Fibroblast of skin of abdomen (primary cell): ENCODE measurements around the gene KRTAP10-1.

Source experiments
- DNase-seq: peaks from one replicate; pipeline ENCODE4 v3.0.0-alpha.2; 2013

KRTAP10-1 gene

DNA sequence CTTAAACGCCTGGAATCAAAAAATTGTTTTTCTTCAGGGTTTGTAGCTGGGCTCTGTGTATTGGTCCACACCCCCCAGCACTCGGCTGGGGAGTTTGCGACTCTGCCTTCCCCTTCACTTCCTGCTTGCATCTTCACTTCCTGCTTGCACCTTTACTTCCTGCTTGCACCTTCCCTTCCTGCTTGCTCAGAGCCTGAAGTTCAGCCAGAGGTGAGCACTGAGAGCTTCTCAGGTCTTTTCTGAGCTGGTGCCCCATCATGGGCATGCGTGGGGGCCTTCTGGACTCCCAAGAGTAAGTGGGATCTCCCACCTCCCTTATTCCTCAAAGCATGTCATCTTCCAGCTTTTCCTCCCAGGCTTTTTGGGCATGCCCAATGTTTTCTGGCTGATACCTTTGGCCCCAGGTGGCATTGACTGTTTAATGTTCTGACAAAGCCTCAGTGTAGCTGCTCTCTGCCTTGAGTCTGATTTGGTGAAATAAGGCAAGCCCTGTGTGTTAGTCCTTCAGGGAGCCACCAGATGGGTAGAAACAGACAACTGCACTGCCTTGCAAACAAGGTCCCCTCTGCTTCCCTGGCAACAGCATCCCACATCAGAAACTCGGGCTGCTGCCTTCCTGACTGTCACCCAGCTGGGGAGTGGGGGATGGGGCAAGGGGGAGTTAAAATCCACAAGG lies 7.8 kb upstream of the KRTAP10-1 start:
- DNase-seq, result no peak

DNA sequence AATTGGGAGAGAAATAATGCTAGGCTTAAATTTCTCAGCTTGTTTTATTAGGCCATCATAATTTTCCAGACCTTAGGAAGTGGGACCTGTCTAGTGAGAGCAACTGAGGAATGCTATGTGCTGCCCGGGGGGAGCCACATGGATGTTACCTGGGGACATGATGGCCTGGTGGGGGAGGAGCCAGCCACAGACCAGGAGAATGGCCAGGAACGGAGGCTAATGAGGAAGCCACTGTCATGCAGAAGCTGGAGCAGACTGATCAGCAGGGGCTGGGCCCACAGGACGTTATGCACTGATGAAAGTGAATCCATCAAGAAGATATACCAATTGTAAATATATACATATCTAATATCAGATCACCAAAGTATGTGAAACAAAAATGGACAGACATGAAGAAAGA lies 4.6 kb upstream of the KRTAP10-1 start:
- DNase-seq, result no peak

DNA sequence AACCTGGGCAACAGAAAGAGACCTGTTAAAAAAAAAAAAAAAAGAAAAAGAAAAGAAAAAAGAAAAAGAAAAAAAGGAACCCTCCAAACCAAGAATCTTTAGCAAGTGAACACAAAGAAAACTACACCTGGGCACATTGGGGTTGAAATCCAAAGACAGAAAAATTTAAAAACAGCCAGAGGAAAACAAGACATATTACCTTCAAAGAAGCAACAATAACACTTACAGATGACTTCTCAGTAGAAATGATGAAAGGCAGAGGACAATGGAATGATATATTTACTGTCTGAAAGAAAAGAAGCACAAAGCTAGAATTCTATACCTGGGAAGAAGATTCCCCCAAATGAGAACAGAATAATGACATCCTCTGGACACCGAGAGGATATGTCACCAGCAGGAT lies 2.7 kb upstream of the KRTAP10-1 start:
- DNase-seq, result no peak

DNA sequence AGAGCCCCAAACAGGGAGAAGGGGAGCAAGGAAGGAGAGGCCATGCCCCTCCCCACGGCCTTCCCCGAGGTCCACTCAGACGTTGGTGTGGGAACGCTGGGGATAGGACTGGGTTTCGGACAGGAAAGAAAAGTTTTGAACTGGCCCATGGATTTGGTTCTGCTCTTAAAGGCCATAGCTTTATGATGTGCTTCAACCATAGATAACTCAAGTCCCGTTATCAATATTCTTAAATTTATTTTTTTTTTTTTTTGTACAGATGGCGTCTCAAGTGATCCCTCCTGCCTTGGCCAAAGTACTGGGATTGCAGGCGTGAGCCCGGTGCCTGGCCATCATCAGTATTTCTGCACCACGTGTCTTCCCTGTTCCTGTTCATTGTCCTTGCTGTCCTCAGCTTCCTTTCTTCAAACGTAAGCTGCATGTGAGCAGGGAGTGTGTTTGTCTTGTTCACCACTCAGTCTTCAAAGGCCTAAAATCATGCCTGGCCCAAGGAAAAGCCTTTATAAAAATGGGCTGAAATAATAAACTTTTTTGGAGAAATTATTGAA lies 820 bp upstream of the KRTAP10-1 start:
- no peak for DNase-seq

DNA sequence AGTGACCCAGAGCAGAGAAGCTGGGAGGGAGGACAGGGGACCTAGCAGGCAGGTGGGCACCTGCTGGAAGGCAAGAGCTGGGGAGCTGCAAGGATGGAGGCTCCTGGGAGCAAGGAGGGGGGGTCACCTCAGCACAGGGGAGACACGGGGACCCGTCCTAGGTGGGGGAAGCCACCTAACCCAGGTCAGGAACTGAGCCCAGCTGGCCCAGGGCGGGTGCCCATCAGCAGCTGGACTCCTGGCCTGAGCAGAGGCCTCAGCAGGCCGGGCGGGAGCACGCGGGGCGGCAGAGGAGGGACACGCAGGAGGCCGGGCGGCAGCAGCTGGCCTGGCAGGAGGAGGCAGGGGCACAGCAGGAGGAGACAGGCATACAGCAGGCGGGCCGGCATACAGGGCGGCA lies 949 bp downstream of the KRTAP10-1 start:
- no peak for DNase-seq

DNA sequence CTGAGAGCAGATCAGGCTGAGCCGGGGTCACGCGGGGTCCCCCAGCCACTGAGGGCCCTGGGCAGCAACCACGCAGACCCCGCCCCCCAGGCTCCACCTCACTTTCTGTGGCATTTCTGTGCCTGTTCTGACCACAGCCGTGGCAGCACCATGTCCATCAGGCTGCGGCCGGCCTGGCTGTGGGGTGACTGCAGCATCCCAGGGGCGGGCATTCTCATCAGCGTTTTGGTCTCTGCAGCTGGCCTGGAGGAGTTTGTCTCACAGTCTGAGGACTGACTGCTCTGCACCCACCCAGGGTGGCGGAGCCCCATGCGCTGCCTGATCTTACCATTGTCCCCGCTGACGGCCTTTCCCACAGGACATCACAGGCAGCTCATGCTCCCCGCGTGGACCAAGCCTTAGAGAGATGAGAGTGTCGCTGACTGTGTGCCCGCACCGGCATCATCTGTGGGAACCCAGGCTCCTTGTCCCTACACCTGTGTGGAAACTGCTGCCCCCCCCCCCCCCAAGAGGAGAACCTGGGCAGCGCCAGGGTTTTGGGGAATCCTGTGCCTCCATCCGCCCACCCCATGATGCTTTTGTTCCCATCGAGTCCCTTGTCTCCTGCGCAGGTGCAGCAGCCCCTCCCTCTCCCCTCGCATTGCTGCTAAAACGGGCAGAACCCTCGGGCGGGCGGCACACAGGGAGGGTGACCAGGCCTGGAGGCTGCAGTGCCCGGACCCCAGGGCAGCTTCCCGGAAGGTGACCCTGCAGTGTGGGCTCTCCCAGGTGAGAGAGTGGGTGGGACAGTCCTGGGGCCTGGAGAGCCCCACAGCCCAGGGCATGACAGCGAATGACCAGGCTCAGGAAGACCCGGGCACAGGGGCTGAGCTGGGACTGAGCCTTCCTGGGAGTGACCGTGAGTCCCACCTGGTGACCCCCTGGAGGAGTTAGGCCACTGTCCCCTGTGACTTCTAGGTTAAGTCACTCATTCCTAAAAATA lies 1.8 kb downstream of the KRTAP10-1 start:
- no peak for DNase-seq

DNA sequence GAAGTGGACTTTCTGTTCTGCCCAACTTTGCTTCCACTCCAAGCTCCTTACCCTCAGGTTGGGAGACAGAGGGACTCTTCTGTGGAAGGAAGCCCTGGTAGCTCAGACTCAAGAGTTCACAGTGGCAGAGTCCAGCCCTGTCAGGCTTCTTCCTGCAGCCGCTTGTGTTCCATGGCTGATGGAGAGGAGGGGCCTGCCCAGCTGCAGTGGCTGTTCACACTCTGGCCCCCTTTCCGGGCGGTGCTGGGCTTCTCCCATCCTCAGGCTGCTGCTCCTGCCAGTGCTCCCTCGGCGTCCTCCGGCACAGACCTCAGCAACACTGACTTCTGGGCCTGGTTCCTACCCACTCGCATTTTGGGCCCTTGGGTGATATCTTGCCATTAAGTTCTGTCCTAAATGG lies 4.0 kb downstream of the KRTAP10-1 start:
- DNase-seq, result no peak

DNA sequence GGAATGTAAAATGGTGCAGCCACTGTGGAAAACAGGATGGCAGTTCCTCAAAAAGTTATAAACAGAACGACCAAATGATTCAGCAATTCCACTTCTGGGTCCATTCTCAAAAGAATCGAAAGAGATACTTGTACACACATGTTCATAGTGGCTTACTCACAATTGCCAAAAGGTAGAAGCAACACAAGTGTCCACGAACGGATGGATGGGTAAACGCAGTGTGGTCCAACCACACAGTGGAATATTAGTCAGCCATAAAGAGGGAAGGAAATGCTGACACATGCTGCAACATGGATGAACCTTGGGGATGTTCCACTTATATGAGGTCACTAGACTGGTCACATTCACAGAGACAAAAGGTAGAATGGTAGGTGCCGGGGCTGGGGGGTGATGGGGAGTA lies 5.3 kb downstream of the KRTAP10-1 start:
- no peak for DNase-seq

DNA sequence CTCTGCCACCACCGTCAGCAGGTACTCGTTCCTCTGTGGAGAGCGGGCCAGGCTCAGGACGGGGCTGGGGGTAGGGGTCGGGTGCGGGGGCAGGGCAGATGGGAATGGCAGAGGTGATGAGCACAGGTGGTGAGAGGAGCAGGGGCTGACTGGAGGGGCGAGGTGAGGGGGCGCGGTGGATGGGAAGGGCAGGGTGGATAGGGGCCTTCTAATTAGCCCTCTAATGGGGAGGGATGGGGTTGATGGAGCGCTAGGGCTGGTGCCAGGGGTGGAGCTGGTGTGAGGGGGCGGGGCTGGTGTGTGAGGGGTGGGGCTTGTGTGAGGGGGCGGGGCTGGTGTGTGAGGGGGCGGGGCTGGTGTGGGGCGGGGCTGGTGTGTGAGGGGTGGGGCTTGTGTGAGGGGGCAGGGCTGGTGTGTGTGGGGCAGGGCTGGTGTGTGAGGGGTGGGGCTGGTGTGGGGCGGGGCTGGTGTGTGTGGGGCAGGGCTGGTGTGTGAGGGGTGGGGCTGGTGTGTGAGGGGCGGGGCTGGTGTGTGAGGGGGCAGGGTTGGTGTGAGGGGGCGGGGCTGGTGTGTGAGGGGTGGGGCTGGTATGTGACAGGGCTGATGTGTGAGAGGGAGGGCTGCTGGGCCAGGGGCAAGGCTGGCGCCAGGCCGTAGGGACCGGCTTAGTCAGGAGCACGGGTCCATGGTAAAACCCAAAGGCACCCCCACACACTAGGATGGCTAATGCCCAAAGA lies 5.9 kb downstream of the KRTAP10-1 start:
- DNase-seq, result no peak

DNA sequence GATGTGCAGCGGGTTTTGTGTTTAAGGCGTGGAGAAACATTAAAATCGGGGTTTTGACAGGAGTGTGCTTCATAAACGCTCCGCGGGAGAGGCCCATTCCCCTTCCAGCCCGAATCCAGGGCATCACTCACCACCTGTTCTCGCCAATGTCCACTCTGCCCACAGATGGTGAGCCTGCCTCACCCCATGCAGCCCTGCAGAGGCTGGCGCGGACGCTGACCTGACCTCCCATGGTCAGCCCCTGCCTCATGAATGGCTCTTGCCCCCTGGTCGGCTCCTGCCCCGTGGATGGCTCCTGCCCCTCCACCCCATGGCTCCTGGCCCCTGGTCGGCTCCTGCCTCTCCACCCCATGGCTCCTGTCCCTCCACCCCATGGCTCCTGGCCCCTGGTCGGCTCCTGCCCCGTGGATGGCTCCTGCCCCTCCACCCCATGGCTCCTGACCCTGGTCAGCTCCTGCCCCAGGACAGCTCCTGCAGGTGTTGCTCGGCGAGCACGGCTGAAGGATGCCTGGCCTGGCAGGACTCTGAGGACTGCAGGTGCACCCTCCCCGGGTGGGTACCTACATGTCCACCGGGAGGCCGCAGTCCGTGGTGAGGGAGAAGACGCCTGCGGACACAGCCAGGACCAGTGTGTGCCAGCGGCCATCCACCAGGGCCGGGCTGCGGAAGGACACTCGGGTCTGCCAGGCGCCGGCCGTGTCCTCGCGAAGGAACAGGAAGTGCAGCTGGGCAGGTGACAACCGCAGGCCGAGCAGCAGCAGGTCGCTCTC lies 6.7 kb downstream of the KRTAP10-1 start:
- DNase-seq, result no peak

DNA sequence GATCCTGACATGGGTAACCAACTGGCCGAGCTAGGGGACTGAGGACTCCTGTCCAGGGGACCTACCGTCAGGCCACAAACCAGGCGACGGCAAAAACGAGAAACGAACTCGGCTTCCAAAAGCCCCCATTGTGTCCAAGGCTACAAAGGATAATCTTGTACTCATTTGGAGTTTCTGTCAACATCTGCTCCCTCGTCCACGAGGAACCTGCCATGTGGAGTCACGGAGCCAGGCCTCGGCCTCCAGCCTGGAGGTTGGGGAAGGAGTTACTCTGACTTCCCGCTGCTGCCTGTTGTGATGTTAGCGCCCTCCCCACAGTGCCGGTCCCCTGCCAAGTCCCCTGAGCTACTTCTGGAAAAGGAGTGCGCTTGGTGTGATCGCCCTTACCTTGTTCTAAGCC lies 7.3 kb downstream of the KRTAP10-1 start:
- DNase-seq, result no peak

DNA sequence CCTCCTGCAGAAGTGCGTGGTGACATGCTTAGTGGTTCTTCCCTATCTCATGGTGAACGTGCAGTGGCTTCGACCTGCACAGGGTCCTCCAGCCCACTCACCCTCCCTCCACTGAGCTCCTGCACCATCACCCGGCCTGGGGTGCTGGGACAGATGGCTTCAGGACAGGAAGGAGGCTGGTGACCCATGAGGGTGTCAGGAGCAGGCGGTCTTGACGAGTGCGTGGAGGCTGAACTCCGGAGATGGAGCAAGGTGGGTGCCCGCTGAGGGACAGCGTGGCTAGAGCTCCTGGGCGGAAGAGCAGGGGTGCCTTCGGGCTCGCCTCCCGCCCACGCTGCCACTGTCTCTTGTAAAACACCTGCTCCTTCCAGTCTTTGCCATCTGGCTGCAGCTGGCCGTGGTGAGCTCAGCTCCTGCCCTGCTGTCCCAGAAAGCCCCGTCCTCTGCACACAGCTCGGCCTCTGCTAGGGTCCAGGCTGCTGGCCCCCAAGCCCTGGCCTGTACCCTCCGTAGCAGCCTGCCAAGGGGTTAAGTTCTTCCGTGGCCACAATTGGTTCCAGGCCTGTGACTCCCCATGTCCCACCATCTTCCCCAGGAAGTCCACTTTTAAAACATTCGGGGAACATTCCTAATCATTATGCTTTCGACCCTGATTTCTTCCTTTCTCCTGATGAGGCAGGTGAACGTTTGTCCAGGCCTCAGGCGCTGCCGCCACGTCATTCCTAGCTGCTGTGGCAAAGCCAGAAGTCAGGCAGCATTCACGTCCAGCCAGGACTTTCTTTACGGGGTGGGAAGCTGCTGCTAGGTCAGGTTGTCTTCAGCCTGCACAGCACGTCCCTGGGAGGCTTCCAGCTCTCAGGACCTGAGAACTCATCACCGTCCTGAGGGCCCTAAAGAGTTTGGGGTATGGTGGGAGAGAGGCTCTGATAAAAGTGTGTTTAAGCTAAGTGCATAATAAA lies 8.1 kb downstream of the KRTAP10-1 start:
- no peak for DNase-seq

DNA sequence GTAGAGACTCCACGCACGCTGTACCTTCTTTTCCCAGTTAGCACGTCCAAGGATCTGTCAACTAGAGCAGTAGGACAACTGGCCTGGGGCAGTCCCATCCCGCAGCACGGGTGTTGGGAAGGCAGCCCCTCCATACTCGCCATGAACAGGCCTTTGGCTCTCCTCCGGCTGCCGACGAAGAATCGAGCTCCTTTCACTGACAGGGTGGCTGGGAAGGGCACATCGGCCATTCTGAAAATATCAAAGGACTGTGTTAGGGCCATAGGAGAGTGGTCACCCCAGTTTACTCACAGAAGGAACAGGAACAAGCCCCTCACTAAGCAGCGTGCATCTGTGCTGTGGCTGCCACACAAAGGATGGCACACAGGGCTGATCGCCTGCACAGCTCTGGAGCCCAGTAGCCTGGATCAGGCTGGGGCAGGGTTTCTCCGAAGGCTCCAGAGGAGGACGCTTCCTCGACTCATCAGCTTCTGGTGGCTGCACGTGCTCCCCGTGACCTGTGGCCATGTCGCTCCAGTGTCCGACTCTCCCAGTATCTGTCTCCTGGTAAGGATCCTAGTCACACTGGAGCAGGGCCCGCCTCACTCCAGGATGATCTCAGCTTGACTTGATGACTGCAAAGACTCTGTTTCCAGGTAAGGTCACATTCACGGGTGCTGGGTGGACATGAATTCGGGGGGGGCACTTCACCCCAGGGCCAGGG lies 8.9 kb downstream of the KRTAP10-1 start:
- DNase-seq, result no peak

DNA sequence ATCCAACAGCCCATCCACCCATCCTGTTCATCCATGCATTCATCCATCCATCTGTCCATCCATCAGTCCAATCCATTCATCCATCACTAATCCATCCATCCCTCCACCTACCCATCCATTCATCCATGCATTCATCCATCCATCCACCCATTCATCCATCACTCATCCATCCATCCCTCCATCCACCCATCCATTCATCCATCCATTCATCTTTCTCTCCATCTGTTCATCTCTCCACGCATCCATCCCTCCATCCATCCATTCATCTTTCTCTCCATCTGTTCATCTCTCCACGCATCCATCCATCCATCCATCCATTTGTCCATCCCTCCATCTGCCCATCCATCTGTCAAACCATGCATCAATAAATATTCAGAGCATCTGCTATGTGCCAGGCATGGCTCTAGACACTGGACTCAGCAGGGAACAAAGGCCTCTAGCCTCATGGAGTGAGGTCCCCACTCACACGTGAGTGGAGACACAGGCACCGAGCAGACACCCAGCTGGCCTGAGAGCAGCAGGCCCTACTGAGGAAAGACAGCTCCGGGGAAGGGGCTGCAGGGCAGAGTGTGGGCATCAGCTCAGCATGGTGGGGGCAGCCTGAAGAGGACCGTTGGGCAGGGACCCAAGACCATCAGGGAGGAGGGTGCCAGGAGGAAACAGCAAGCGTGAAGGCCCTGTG lies 9.6 kb downstream of the KRTAP10-1 start:
- DNase-seq, result no peak

DNA sequence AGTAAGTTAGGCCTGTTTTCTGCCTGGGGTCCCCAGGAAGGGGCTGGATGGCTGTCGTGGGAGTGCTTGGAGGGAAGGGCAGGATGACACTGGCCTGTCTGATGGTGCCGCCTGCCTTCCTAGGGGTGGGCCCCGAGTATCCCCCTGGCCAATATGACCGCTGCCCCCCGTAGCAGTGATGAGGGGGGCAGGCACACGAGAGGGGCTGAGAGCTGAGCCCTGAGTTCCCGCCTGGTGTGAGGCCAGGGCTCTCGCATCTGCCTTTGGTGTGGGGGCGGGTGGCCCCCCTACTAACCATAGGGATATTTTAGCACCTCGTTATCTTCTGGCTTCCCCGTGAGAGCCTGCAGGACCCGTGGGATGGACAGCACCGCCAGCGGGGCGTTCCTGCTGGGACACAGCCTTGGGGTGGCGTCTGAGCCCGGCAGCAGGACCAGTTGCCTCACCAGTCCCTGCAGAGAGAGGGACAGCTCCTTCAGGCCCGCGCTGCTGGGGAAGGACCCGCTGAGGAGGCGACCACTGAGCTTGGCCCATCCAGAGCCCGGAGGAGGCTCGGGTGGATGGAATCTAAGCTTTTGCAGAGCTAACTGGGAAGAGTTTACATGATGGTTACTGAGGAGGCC lies 10.4 kb downstream of the KRTAP10-1 start:
- DNase-seq, result no peak

DNA sequence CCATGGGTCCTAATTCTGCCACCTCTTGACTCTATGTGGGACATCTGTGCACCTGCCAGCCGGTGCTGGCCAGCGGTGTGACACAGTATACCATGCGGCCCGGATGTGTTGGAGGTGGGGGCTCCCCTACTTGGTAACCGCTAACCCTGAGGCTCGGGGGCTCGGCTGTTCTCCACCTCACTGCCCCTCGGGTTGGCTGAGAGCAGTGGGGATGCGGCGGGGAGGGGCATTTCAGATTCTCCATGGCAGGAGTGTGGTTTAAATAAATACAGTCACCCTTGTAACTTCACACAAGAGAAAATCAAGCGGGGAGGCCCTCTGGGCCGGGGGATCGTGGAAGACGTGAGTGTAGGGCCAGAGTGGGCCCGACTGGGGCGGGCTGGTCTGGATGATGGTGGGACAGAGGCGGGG lies 11.0 kb downstream of the KRTAP10-1 start:
- DNase-seq, result no peak

DNA sequence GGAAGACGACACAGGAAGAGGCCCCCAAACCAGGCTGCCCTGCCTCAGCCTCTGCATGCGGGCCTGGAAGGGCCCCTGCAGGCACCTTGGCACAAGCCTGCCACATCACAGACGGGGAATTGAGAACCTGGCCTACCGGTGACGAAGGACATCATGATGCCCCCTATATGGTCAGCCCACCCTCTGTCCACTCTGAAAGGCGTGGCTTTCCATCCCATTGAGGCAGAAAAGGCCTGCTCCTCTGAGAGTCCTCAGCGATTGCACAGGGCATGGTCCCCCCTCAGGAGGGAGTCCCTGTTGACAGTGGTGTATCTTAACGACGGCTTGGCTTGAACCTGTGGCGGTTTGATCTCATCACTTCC lies 11.4 kb downstream of the KRTAP10-1 start:
- DNase-seq, result no peak

DNA sequence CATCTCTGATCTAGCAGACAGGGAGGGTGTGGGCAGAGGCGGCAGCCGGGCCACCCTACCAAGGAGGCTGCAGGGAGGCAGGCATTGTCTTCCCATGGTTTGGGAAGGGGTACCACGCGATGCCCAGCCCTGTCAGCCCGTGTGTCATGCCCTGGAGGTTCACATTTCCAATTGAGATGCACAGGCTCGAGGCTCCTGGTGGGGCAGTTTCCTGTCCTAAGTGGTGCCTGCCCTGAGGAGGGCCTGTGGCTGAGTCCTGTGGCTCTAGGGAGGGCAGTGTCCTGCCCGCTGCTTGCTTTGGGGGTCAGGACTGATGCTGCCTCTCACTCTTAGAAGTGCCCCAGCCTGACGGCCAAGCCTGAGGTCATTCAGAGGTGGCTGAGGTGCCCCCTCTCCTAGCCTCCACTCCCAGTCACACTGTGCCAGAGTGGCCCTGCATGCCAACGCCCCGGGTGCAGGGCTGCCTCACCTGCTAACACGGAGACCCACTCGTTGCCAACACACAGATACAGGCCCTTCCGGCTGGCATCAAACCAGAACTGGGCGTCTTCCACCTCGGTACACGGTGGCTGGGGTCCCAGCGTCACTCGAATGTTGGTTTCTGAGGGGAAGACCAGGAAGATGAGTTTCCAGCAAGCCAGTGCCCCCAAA lies 11.9 kb downstream of the KRTAP10-1 start:
- DNase-seq, result no peak
